ENCODE measurements around the gene WWOX.
A peak's percentile ranks its signal among the peaks of the same experiment; 100 is the strongest.

Gene WWOX

GRCh38 chr16:78763821-78764440 is 664.5 kb downstream of the WWOX start:
- intact Hi-C loops (cut with DNase I), result no loop called here
- peak in 2 of 10 donors; percentile 28 to 68 for DNase-seq

GRCh38 chr16:78764478-78764877 is 665.0 kb downstream of the WWOX start:
- intact Hi-C loops (cut with DNase I), result no loop called here
- no peak for DNase-seq

- no peak for DNase-seq
- intact Hi-C loops (cut with DNase I), result no loop called here
Measured at GRCh38 chr16:78768226-78768625, 668.8 kb downstream of the WWOX start.

GRCh38 chr16:78768718-78769117 is 669.3 kb downstream of the WWOX start:
- no peak for DNase-seq
- intact Hi-C loops (cut with DNase I), result no loop called here

- intact Hi-C loops (cut with DNase I), result loop anchor here (1.0 to 10.0 kb wide), 2 partner anchors 267 to 646 kb away; no protein-coding TSS in a partner anchor
- DNase-seq, result peak in 9 of 10 donors; percentile 25 to 96 (median 70)
Measured at GRCh38 chr16:78770353-78771091, 671.1 kb downstream of the WWOX start.

GRCh38 chr16:78773291-78773702 is 673.8 kb downstream of the WWOX start:
- DNase-seq, result no peak
- intact Hi-C loops (cut with DNase I), result loop anchor here (10.0 kb wide), 1 partner anchor 648 kb away; no protein-coding TSS in a partner anchor

GRCh38 chr16:78773706-78774105 is 674.3 kb downstream of the WWOX start:
- intact Hi-C loops (cut with DNase I), result loop anchor here (10.0 kb wide), 1 partner anchor 649 kb away; no protein-coding TSS in a partner anchor
- DNase-seq, result no peak

- no peak for DNase-seq
- intact Hi-C loops (cut with DNase I), result loop anchor here (10.0 kb wide), 1 partner anchor 650 kb away; no protein-coding TSS in a partner anchor
Measured at GRCh38 chr16:78775161-78775561, 675.7 kb downstream of the WWOX start.

- DNase-seq, result no peak
- intact Hi-C loops (cut with DNase I), result loop anchor here (10.0 kb wide), 1 partner anchor 654 kb away; no protein-coding TSS in a partner anchor
Measured at GRCh38 chr16:78778101-78779004, 678.9 kb downstream of the WWOX start.

- no peak for DNase-seq
- intact Hi-C loops (cut with DNase I), result no loop called here
Measured at GRCh38 chr16:78780808-78781207, 681.4 kb downstream of the WWOX start.

GRCh38 chr16:78782572-78782971 is 683.1 kb downstream of the WWOX start:
- intact Hi-C loops (cut with DNase I), result no loop called here
- no peak for DNase-seq

GRCh38 chr16:78783570-78784079 is 684.2 kb downstream of the WWOX start:
- intact Hi-C loops (cut with DNase I), result no loop called here
- DNase-seq, result no peak

GRCh38 chr16:78784771-78785170 is 685.3 kb downstream of the WWOX start:
- intact Hi-C loops (cut with DNase I), result no loop called here

GRCh38 chr16:78785218-78785617 is 685.8 kb downstream of the WWOX start:
- intact Hi-C loops (cut with DNase I), result no loop called here
- DNase-seq, result no peak

More at GRCh38 chr16:78784771-78785170, 685.3 kb downstream of the WWOX start:
- DNase-seq, result no peak

GRCh38 chr16:78786635-78787034 is 687.2 kb downstream of the WWOX start:
- DNase-seq, result no peak
- intact Hi-C loops (cut with DNase I), result no loop called here

- DNase-seq, result no peak
- intact Hi-C loops (cut with DNase I), result no loop called here
Measured at GRCh38 chr16:78788276-78788675, 688.8 kb downstream of the WWOX start.

GRCh38 chr16:78788696-78789095 is 689.2 kb downstream of the WWOX start:
- DNase-seq, result no peak
- intact Hi-C loops (cut with DNase I), result no loop called here

- DNase-seq, result no peak
- intact Hi-C loops (cut with DNase I), result no loop called here
Measured at GRCh38 chr16:78789561-78789960, 690.1 kb downstream of the WWOX start.

GRCh38 chr16:78791011-78791410 is 691.6 kb downstream of the WWOX start:
- no peak for DNase-seq
- intact Hi-C loops (cut with DNase I), result no loop called here

- intact Hi-C loops (cut with DNase I), result no loop called here
- no peak for DNase-seq
Measured at GRCh38 chr16:78791926-78792325, 692.5 kb downstream of the WWOX start.

- no peak for DNase-seq
- intact Hi-C loops (cut with DNase I), result no loop called here
Measured at GRCh38 chr16:78792952-78793351, 693.5 kb downstream of the WWOX start.

All from posterior cingulate gyrus (tissue), 11 donors.